Activated CD8-positive, alpha-beta memory T cell treated with anti-CD3 and anti-CD28 coated beads, Interleukin-2, amount 10 ng/mL, durations not matched to agents 7 days and 5 days (primary cell): ENCODE results near the gene PON3. TPM values are rescaled to one million over a fixed set of nuclear protein-coding genes. Genes with fewer than 3 reads are reported as not detected.
A peak's percentile ranks its signal among the peaks of the same experiment; 100 is the strongest.

Experiments
- ATAC-seq: fragments of 150-1000 bp; cut with Tn5 transposase; one replicate; pipeline ENCODE4 v1.10.0; 2021; ENCODE audit warnings: moderate library complexity
- CTCF ChIA-PET: fragments of 350-600 bp; sonication (Branson Sonifier 250); formaldehyde crosslinking; loops from one replicate; lab custom pipeline; 2021; ENCODE audit warnings: antibody characterized with exemption; lab: Charles Lee
- DNase-seq: peaks from one replicate; pipeline ENCODE4 v3.0.0-alpha.2; 2020
- H3K27ac Mint-ChIP-seq: one replicate; pipeline ENCODE4 v1.8.0; 2021; ENCODE audit warnings: mild to moderate bottlenecking, mixed read lengths
- H3K27me3 Mint-ChIP-seq: one replicate; pipeline ENCODE4 v1.8.0; 2021; ENCODE audit warnings: mixed read lengths
- H3K36me3 Mint-ChIP-seq: one replicate; pipeline ENCODE4 v1.8.0; 2021; ENCODE audit warnings: mild to moderate bottlenecking, mixed read lengths
- H3K4me1 Mint-ChIP-seq: one replicate; pipeline ENCODE4 v1.8.0; 2021; ENCODE audit warnings: mixed read lengths
- H3K4me3 Mint-ChIP-seq: one replicate; pipeline ENCODE4 v1.8.0; 2021; ENCODE audit warnings: mild to moderate bottlenecking, moderate library complexity, mixed read lengths
- H3K9me3 Mint-ChIP-seq: one replicate; pipeline ENCODE4 v1.8.0; 2022; ENCODE audit warnings: low read depth, mixed read lengths
- total RNA-seq, 2 experiments: library from RNA; stranded (reverse); gene quantifications; one replicate each; pipeline ENCODE4 v1.2.3, GENCODE V29; 2021

PON3 gene
- total RNA-seq, 2 experiments from 2014 or later = 0.40 TPM; not detected in 1

DNA sequence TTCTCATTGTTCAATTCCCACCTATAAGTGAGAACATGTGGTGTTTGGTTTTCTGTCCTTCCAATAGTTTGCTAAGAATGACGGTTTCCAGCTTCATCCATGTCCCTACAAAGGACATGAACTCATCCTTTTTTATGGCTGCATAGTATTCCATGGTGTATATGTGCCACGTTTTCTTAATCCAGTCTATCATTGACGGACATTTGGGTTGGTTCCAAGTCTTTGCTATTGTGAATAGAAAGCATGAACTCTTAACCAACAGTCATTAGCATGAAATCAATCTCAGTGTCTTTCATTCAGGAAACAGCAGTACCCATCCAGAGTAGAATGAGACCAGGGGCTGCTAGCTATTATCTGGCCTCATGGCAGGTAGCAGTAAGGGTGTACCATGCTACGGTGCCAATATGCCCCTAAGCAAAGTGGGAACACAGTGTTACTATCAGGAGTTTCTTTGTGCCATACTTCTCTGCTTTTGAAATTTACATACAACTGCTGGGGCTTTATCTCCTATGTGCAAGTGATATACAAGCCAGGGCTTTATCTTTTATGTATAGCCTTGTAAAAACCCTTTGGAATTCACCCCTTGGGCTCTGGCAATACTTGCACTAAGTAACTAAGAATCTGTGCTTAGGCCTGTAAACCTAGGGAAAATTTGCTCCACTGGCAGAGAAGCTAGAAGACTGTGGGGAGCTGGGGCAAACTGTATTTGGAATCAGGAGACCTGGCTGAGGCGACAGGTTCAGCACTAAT, 33.2 kb upstream of the PON3 start:
- Mint-ChIP-seq H3K27ac (no peak overlapping the region), H3K4me3 (no peak overlapping the region), H3K27me3 (peaks cover 2% of the 10 kb centered on the region), H3K4me1 (peaks cover 4% of the 10 kb centered on the region), H3K36me3 (peaks cover 4% of the 10 kb centered on the region), H3K9me3 (no peaks in the 10 kb centered on the region)
- ATAC-seq = no peak
- CTCF ChIA-PET = interaction anchor here (0.7 kb wide), 1 partner anchor 668 kb away, joined by 3 read pairs; no protein-coding TSS in a partner anchor
- DNase-seq = no peak

DNA sequence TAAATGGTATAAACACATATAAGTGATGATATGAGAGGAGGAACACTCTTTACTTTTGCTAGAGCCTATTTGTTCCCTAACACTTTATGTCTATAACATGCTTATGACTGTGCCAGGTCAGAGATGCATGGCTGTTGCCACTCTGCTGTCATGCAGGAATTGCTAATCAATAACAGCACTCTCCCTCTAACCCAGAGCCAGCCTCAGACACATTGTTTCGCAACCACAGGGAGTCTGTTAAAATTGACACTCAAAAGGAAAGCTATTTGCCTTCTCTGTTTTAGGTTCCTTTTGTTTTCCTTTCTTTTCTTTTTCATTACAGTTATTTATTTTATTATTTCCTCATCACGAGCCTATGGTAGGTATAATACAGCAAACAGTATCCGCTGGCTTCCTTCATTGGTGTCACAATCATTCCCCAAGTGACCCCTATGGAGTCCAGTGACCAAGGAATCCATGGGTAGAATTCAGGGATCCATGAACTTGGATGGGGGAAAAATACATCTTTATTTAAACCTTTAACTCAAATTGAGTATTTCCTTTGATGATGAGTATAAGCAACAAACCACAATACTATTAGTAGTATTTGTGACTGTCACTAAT, 31.8 kb upstream of the PON3 start:
- CTCF ChIA-PET = interaction anchor here (1.7 kb wide), 1 partner anchor 9 kb away, joined by 5 read pairs; no protein-coding TSS in a partner anchor
- Mint-ChIP-seq H3K4me3 (no peak overlapping the region), H3K4me1 (no peaks in the 10 kb centered on the region), H3K27me3 (no peaks in the 10 kb centered on the region), H3K9me3 (peaks cover 4% of the 10 kb centered on the region), H3K27ac (no peak overlapping the region), H3K36me3 (peaks cover 8% of the 10 kb centered on the region)
- no peak for DNase-seq
- ATAC-seq = no peak

DNA sequence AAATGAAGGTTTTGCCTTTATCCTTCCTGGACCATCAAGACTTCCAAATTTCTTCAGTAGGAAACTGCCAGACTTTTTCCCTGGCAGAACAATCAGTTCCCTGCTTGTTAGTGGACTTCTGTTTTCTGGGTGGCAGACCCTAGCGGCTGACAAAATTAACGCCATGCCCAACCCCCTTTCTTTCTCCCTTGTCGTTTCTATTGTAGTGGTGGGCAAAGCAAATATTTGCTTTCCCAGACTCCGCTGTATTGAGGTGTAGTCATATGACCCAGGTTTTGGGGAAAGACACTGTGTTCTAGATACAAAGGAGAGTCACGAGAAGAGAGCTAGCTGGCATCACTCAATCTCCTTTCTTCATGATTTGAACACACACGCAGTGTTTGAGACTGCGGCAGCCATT, 31.0 kb upstream of the PON3 start:
- H3K36me3 Mint-ChIP-seq = peaks cover 8% of the 10 kb centered on the region
- no peak overlapping the region for H3K27ac Mint-ChIP-seq
- H3K27me3 Mint-ChIP-seq = no peaks in the 10 kb centered on the region
- H3K4me3 Mint-ChIP-seq = no peak overlapping the region
- H3K9me3 Mint-ChIP-seq = peaks cover 4% of the 10 kb centered on the region
- ATAC-seq = no peak
- CTCF ChIA-PET = interaction anchor here (1.7 kb wide), 1 partner anchor 8 kb away, joined by 5 read pairs; no protein-coding TSS in a partner anchor
- no peaks in the 10 kb centered on the region for H3K4me1 Mint-ChIP-seq
- DNase-seq = no peak

DNA sequence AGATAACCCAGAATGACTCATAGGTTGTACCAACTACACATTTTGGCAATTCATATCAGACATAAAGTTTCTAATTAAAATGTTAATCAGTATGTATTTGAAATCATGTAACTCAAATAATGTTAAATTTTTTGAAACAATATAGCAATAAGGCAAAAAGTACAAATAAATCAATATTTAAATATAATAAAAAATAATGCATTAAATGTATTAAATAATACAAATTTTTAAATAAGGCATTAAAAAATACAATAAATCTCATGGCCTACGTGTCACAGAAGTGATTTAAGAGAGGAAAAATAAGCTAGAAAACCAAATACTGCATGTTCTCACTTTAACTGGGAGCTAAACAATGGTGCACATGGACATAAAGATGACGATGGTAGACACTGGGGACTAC, 29.5 kb upstream of the PON3 start:
- CTCF ChIA-PET = no interaction called here
- Mint-ChIP-seq H3K4me1 (no peaks in the 10 kb centered on the region), H3K36me3 (peaks cover 8% of the 10 kb centered on the region), H3K27ac (no peak overlapping the region), H3K4me3 (no peak overlapping the region), H3K27me3 (no peaks in the 10 kb centered on the region), H3K9me3 (peaks cover 4% of the 10 kb centered on the region)
- DNase-seq = no peak
- no peak for ATAC-seq

DNA sequence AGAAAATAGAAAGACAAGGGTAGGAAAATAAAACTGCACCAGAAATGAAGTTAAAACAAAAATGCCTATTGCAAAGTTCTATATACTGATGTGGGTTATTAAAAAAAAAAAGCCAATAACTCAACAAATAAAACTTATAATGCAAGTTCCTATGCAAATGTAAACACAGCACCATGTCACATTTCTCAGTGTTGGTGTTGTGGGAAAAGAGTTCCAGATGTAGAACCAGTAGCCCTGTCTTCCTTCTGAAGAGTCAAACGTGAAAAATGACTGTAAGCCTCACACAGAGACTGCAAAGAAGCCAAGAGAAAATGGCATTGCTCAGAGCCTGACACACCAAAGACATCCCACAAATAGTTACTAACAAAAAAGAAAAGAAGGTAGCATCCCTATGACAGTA, 28.5 kb upstream of the PON3 start:
- H3K4me3 Mint-ChIP-seq = no peak overlapping the region
- no peak overlapping the region for H3K27ac Mint-ChIP-seq
- ATAC-seq = no peak

DNA sequence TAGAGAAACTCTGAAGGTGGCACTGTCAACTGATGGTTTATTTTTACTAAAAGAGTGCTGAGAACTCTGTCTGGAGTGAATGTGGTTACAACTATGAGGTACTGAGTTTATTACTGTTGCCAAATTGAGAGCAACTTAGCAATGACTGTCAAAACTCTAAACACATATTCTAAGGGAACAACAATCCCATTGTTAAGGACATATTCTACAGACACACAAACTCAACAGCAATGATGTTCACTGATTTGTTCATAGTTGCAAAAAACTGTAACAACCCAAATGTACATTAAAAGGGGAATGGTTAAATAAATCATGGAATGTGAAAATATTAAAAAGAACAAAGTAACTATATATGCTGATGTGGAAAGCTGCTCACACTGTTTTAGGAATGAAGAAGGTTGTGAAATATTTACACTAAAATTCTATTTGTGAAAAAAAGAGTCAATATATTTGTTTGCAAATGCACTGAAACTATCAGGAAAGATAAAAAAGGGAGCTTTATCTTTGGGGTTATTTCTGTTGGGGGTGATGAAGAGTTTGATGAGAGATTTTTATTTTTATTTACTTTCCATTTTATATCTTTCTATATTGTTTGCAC, 25.8 kb upstream of the PON3 start:
- Mint-ChIP-seq H3K4me1 (no peaks in the 10 kb centered on the region), H3K27me3 (no peaks in the 10 kb centered on the region), H3K36me3 (peaks cover 8% of the 10 kb centered on the region), H3K27ac (no peak overlapping the region), H3K9me3 (peaks cover 4% of the 10 kb centered on the region), H3K4me3 (no peak overlapping the region)
- DNase-seq = no peak
- CTCF ChIA-PET = no interaction called here
- no peak for ATAC-seq

More for the DNA sequence above, 28.5 kb upstream of the PON3 start:
- Mint-ChIP-seq H3K27me3 (no peaks in the 10 kb centered on the region), H3K9me3 (peaks cover 4% of the 10 kb centered on the region), H3K4me1 (no peaks in the 10 kb centered on the region), H3K36me3 (peaks cover 8% of the 10 kb centered on the region)
- CTCF ChIA-PET = no interaction called here
- DNase-seq = no peak

DNA sequence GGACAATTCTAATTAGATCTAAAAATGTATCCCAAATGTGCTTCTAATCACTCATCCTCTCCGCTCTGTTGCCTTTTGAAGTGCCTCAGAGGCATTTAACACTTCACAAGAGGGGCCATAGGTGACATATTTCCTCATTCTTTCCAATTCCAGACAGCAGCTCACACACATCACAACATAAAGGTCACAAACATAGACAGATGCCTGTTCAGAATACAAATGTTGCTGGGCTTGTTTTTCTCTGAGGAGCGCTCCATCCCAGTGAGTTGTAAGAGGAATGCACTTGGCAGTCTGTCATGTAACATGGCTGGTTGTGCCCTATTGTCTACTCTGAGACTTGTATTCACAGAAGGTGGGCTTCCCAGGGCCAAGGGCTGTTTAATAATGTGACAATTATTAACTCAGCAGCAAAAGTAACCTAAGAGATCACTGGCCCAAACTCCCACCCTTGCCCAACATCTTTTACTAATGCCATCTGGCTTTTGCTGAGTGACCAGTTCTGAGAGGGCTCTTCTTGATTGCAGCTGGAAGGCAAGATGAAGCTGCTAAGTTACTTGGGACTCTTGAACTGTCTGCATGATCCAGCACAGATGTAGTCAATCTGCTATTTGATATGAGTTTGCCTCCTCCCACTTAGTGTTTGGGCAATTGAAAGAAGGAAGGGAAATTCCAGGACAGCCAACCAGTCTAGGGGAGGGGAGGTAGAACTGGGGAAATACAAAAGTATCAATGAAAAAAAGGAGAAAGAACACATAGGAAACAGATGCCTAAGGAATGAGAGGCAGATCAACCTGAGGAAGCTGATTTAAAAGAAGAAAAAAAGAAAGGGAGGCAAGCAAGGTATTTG, 25.0 kb upstream of the PON3 start:
- no peak overlapping the region for H3K27ac Mint-ChIP-seq
- no peaks in the 10 kb centered on the region for H3K4me1 Mint-ChIP-seq
- H3K27me3 Mint-ChIP-seq = no peaks in the 10 kb centered on the region
- CTCF ChIA-PET = no interaction called here
- peaks cover 4% of the 10 kb centered on the region for H3K9me3 Mint-ChIP-seq
- DNase-seq (no peak), ATAC-seq (no peak)
- no peak overlapping the region for H3K4me3 Mint-ChIP-seq
- peaks cover 8% of the 10 kb centered on the region for H3K36me3 Mint-ChIP-seq

DNA sequence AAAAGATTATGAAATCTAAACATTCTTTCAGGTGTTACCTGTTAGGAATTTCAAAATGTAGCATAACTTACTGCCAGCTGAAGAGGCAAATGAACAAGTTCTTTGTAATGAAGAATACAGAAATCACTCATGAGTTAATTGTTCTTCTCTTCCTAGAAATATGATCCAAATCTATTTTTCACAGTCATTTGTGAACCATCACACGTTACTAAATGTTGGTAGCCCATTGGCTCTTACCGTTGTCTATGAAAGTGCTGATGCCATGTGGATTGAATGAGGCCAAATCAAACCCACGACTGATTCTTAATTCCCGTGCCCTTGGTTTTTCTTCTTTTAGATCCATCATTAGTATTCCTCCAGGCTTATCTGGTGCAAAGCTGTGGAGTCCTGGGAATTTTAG, 15.9 kb upstream of the PON3 start:
- Mint-ChIP-seq H3K4me3 (no peak overlapping the region), H3K27me3 (no peaks in the 10 kb centered on the region), H3K36me3 (peaks cover 5% of the 10 kb centered on the region), H3K4me1 (peaks cover 5% of the 10 kb centered on the region), H3K27ac (no peak overlapping the region), H3K9me3 (no peaks in the 10 kb centered on the region)
- DNase-seq (no peak), ATAC-seq (no peak)
- CTCF ChIA-PET = no interaction called here

DNA sequence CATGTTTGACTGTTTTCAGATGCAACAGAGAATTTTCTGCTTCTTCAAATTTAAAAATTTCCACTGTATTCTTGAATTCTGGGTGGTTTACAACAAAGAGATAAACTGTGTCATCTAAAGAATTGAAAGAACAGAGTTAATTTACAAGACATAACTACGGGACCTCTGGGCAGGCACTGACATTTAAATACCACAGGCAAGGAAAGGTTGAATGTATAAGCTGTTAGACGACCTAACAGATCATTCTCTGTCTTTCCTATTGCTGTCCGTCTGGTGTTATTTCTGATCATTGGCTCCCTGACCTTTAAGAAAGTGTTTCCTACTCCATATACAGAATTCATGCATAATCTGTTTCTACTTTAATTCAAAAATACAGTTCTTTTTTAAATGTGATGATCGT, 15.5 kb upstream of the PON3 start:
- DNase-seq (no peak), ATAC-seq (no peak)
- Mint-ChIP-seq H3K9me3 (no peaks in the 10 kb centered on the region), H3K27me3 (no peaks in the 10 kb centered on the region), H3K27ac (no peak overlapping the region), H3K36me3 (peaks cover 5% of the 10 kb centered on the region), H3K4me3 (no peak overlapping the region), H3K4me1 (peaks cover 5% of the 10 kb centered on the region)
- CTCF ChIA-PET = no interaction called here

DNA sequence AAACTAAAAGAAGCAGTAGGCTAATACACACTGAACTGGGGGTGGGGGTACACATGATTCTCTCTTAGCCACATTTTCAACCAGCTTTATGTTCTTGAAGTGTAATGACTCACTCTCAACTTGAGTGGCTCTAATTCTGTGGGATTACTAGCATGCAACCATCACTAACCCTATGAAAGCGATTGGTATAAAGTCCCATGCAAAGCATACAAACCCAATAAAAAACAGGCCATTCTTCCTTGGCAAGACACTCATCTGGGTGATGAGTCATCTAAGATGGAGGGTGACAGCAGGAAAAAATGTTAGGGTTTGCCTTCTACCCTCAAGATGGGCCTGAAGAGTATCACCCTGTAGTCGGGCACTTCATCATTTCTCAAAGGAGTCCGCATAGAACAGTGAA, 14.9 kb upstream of the PON3 start:
- Mint-ChIP-seq H3K36me3 (peaks cover 7% of the 10 kb centered on the region), H3K4me3 (no peak overlapping the region), H3K27ac (no peak overlapping the region), H3K27me3 (no peaks in the 10 kb centered on the region), H3K9me3 (no peaks in the 10 kb centered on the region), H3K4me1 (peaks cover 5% of the 10 kb centered on the region)
- ATAC-seq (peak; percentile 20), DNase-seq (no peak)
- CTCF ChIA-PET = interaction anchor here (0.9 kb wide), 1 partner anchor 65 kb away, joined by 3 read pairs; no protein-coding TSS in a partner anchor

DNA sequence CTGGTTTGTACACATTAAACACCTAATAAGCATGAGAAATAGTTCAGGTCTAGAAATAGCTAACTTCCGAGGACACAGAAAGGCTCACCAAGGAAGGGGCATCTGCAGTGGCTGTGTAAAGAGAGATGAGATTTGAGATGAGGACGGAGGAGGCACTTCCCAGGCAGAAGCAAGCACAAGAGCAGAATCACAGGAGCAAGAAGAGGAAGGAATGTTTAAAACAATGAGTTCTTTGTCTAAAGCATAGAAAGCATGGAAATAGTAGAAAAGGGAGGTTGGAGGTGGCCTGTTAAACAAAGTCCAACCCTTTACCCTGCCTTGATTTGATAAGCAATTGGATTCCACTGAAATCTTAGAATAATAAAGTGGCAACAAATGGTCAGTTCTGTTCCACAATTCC, 11.6 kb upstream of the PON3 start:
- no peak overlapping the region for H3K4me3 Mint-ChIP-seq
- peaks cover 3% of the 10 kb centered on the region for H3K4me1 Mint-ChIP-seq
- no peak for DNase-seq
- no peak for ATAC-seq
- no peak overlapping the region for H3K27ac Mint-ChIP-seq
- H3K36me3 Mint-ChIP-seq = peaks cover 7% of the 10 kb centered on the region
- H3K9me3 Mint-ChIP-seq = no peaks in the 10 kb centered on the region
- H3K27me3 Mint-ChIP-seq = no peaks in the 10 kb centered on the region
- CTCF ChIA-PET = interaction anchor here (0.7 to 1.2 kb wide), 2 partner anchors 12 to 73 kb away, joined by 3 read pairs; no protein-coding TSS in a partner anchor

DNA sequence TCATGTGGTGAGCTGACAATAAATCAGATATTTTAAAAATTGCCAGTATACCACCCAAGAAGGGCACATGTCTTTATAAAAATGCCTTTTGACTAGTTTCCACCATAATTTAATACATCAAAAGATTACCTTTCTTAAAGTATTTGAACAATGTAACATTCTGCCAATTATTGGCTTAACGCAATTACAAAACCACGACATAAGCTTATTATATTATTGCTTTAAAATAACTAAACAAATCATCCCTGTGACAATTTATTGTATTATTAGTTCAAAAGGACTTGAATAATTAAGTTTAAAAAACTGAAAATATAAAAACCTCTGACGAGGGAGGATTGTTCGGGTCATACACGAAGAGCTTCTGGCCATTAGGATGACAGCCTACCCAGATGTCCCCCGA, 9.6 kb upstream of the PON3 start:
- no peaks in the 10 kb centered on the region for H3K9me3 Mint-ChIP-seq
- CTCF ChIA-PET = interaction anchor here (1.2 kb wide), 1 partner anchor 10 kb away, joined by 3 read pairs; the partner anchor contains the start of gene PON3
- no peak overlapping the region for H3K4me3 Mint-ChIP-seq
- no peak overlapping the region for H3K27ac Mint-ChIP-seq
- peaks cover 7% of the 10 kb centered on the region for H3K36me3 Mint-ChIP-seq
- no peaks in the 10 kb centered on the region for H3K27me3 Mint-ChIP-seq
- no peaks in the 10 kb centered on the region for H3K4me1 Mint-ChIP-seq
- no peak for DNase-seq
- no peak for ATAC-seq

DNA sequence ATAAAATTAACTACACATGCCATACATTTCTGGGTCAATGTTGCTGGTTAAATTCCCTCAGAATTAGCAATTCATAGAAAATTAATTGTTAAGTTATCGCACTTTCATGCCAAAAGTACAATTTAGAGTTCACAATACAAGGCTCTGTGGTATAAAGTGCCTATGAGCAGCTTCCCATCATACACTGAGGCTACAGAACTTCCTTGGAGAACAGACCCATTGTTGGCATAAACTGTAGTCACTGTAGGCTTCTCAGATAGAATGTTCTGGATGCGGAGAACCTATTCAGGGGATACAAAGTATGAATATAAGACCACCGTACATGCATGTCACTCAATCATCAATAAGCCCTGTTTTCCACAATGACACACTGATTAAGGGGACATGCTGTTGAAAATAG, 9.0 kb upstream of the PON3 start:
- Mint-ChIP-seq H3K36me3 (peaks cover 5% of the 10 kb centered on the region), H3K9me3 (no peaks in the 10 kb centered on the region), H3K27ac (no peak overlapping the region), H3K4me3 (no peak overlapping the region), H3K4me1 (no peaks in the 10 kb centered on the region), H3K27me3 (no peaks in the 10 kb centered on the region)
- DNase-seq (no peak), ATAC-seq (no peak)
- CTCF ChIA-PET = interaction anchor here (1.2 kb wide), 1 partner anchor 9 kb away, joined by 3 read pairs; the partner anchor contains the start of gene PON3
